Measurements from ENCODE around the gene HEPH.
"Not testable (repeated sequence)": the region's sequence is repeated elsewhere in the genome, so short reads cannot be mapped to it uniquely, and the experiment has no call there.

HEPH gene

GRCh38 chrX:66163849-66164411 is at the start of gene HEPH:
Gene HEPH (plus strand): TSS chrX:66164247. CDS start chrX:66170571, 6,324 bp downstream.
- DNase-seq: no peak

- not testable (repeated sequence) for DNase-seq
These were observed 45.3 kb upstream of the HEPH start for GRCh38 chrX:66118722-66119121.

- not testable (repeated sequence) for DNase-seq
These were observed 42.7 kb upstream of the HEPH start for GRCh38 chrX:66121354-66121753.

GRCh38 chrX:66126662-66127061 is 37.4 kb upstream of the HEPH start:
- no peak for DNase-seq

- DNase-seq: no peak
These were observed 33.6 kb upstream of the HEPH start for GRCh38 chrX:66130469-66130868.

GRCh38 chrX:66135284-66135683 is 28.8 kb upstream of the HEPH start:
- not testable (repeated sequence) for DNase-seq

- no peak for DNase-seq
These were observed 21.7 kb upstream of the HEPH start for GRCh38 chrX:66142351-66142750.

GRCh38 chrX:66144258-66144657 is 19.8 kb upstream of the HEPH start:
- DNase-seq: no peak

GRCh38 chrX:66149519-66149918 is 14.5 kb upstream of the HEPH start:
- DNase-seq: no peak

GRCh38 chrX:66150163-66150562 is 13.9 kb upstream of the HEPH start:
- no peak for DNase-seq

- DNase-seq: no peak
These were observed 1.7 kb upstream of the HEPH start for GRCh38 chrX:66162331-66162822.

- no peak for DNase-seq
These were observed 600 bp upstream of the HEPH start for GRCh38 chrX:66163447-66163846.

GRCh38 chrX:66164470-66164869 is 423 bp downstream of the HEPH start:
- no peak for DNase-seq

- no peak for DNase-seq
These were observed 884 bp downstream of the HEPH start for GRCh38 chrX:66164931-66165330.

- no peak for DNase-seq
These were observed 2.6 kb downstream of the HEPH start for GRCh38 chrX:66166671-66167070.

- no peak for DNase-seq
These were observed 3.4 kb downstream of the HEPH start for GRCh38 chrX:66167431-66167830.

GRCh38 chrX:66176134-66176533 is 12.1 kb downstream of the HEPH start:
- DNase-seq: no peak

- no peak for DNase-seq
These were observed 27.5 kb downstream of the HEPH start for GRCh38 chrX:66191563-66191962.

- no peak for DNase-seq
These were observed 29.8 kb downstream of the HEPH start for GRCh38 chrX:66193821-66194220.

GRCh38 chrX:66200050-66200664 is 36.1 kb downstream of the HEPH start:
- no peak for DNase-seq

GRCh38 chrX:66200855-66201795 is 37.1 kb downstream of the HEPH start:
- no peak for DNase-seq

GRCh38 chrX:66203114-66203513 is 39.1 kb downstream of the HEPH start:
- DNase-seq: no peak

- no peak for DNase-seq
These were observed 57.8 kb downstream of the HEPH start for GRCh38 chrX:66221856-66222255.

GRCh38 chrX:66232296-66232695 is 68.2 kb downstream of the HEPH start:
- no peak for DNase-seq

All from NCI-H2029 treated with DMSO at 0.1 percent for 48 hours (cell line).